GM18505 (cell line): ENCODE results near the gene CREG1.

Experiments
- ATAC-seq: cut with Tn5 transposase; IDR thresholded peaks from one replicate; pipeline ENCODE4 v1.9.1; 2021; ENCODE audit not compliant: unreplicated experiment
- POLR2A ChIP-seq: IDR thresholded peaks from 4 replicates; pipeline ENCODE4 v1.6.1; 2011; ENCODE audit warnings: borderline replicate concordance; ENCODE audit not compliant: insufficient read depth, insufficient read length; ENCODE audit errors: extremely low read depth

CREG1 gene

DNA sequence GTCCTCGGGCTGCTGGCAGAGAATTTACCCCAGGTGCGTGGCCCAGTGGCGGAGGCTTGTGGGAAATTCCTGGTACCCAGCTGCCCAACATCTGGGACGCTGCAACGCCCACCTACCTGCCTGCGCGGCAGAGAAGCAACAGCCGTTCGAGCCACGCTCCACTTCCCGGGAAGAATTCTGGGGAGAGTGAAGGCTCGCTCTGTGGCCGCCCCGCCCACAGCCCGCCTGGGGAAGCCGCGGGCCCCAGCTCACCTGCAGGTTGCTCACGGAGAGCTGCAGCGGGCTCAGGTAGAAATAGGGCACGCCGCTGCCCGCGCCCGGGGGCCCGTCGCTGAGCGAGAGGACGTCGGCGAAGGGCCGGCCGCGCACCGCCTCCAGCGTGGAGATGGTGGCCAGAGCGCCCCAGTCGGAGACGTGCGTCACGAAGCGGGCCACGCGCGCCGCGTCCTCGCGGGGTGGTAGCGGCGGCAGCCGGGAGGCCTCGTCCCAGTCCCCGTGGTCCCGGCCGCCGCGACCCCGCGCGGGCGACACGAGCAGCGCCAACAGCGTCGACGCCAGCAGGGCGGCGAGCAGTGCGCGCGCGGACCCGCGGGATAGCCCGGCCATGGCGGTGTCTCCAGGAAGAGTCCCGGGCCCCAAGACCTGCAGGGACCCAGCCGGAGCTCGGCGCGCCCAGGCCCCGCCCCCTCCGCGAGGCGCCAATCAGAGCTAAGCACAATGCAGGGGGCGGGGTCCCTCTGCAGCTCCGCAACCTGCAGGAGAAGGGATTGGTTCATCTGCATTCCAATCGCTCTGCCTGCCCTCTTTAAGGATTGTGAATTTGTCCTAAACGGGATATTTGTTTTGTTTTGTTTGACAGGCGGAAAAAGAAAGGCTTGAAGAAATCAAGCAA is at the start of gene CREG1:
Gene CREG1, minus strand, starts transcription at position 627 of the 892 bp plus-strand sequence.
- TF ChIP-seq POLR2A, result peak; percentile 86
- ATAC-seq, result peak; percentile 96

DNA sequence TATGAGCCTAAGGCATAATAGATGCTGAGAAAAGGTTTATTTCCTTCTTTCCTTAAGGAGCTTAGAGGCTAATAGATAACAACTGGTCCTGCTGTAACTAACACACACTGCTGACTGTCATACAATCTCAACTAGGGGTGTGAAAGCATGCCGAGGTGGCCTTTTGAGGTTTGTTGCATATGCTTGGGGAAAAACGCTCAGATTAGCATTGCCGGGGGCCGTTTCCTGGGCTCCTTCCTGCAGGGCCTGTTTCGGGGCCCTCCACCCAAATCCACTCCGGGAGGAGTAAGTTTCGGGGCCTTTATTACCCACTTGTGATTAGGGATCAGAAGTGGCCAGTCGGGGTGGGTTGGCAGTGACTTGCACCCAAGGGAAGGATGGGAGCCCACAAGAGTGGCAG is 49.3 kb upstream of the CREG1 start:
- no peak for TF ChIP-seq POLR2A
- ATAC-seq, result no peak

DNA sequence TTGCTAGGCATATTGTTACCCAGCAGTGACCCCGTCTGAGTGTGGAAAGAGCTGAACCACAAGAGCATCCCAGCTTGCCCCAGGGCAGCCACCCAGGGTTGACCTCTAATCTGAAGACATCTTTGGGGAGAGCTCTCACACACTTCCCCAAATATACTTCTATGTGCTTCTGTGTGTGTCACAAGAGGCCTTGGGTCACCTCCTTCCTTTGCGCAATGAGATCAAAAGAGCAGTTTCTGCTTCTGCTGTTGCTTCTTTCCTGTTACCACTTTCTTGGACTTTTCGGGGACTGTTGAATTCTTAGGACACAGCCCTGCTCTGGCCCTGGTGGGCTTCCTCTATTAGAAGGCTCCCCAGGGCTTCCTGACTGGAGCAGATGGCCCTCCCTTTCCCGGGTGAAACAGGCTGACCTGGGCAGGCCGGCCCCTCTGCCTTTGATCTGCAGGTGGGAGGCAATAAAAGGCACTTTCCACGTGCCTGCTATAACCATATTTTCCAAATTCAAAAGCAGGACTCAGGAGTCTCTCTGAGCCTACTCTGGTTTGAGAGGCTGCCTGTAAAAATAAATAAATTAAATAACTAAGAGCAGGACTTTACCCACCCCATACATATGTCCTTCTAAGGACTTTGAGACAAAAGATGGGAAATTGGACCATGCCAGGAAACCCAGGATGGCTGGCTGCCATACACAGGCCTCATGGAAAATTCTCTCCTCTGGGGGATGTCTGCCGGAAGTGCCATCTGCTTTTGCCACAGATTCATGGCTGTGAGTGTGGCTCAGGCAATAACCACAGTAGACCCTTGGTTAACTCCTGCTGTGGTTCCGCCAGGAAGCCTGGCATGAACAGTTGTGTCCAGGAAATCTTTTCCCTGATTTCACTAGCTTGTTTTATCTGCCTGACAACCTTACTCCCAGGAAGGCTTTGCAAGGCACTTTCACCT is 48.2 kb upstream of the CREG1 start:
- no peak for ATAC-seq
- TF ChIP-seq POLR2A, result no peak

DNA sequence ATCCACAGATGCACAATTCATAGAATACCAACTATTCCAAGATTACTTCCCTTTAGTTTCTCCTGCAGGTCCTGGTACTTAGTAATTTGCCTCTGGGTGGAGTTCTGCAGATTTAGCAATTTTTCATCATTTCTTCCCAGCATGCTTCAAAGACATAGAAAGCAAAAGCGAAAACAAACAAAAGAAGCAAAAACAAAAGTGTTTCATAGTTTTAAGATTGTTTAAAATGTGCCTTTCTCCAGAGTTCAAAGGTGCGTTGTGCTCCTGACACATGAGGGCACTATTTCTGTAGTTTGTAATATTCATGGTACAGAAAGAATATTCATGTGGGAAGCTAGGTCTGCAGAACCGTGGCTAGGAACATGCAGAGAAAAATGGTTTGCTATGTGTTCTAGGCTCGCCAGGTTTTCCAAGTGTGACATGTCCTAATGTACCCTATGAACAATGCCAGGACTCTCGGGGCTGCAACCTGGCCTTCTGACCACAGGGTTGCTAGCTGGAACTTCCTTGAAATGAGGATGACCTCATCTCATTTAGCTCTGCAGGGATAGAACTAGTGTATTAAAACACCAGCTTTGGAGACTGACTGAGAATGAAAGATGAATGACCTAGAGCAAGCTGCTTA is 46.5 kb upstream of the CREG1 start:
- peak; percentile 54 for ATAC-seq
- no peak for TF ChIP-seq POLR2A

DNA sequence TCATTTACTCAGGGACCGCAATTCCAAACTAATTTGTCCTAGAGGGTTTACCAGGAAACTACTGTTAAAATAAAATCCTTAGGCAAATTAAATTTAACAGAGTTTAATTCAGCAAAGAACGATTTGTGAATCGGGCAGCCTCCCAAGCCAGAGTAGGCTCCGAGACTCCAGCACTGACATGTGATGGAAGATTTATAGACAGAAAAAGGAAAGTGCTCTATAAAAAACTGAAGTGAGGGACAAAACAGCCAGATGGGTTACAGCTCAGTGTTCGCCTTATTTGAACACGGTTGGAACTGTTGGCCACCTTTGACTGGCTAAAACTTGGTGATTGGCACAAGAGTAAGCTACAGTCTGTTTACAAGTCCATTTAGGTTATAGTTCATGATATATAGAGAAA is 41.3 kb upstream of the CREG1 start:
- ATAC-seq, result no peak
- TF ChIP-seq POLR2A, result no peak

DNA sequence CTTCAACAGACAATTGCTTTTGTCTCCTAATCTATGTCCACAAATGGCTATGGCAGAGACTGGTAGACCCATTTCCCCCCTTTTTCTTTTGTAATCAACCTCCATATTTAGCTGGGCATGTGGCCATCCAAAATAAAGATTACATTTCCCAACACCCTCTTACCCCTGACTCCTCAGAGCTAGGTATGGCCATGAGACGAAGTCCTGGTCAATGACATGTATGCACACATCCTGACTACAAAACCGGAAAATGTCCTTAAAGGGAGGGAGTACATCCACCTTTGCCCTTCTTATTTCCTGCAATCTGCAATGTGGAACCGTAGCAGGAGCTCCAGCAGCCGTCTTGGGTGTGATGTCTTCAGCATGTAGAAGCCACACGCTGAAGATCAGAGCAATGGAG is 40.3 kb upstream of the CREG1 start:
- TF ChIP-seq POLR2A, result no peak
- ATAC-seq, result no peak

DNA sequence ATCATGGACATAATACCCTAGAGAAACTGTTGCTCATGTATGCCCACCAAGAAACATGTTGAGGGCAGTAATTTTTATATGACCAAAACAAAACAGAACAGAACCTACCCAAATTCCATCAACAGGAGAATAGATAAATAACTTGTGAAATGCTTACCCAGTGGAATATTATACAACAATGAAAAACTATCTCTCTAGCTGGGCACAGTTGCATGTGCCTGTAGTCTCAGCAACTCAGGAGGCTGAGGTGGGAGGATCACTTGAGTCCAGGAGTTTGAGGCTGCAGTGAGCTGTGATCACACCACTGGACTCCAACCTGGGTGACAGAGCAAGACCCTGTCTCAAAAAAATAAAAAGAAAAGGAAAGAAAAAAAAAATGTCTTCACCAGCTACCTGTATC is 38.9 kb upstream of the CREG1 start:
- no peak for TF ChIP-seq POLR2A
- no peak for ATAC-seq

DNA sequence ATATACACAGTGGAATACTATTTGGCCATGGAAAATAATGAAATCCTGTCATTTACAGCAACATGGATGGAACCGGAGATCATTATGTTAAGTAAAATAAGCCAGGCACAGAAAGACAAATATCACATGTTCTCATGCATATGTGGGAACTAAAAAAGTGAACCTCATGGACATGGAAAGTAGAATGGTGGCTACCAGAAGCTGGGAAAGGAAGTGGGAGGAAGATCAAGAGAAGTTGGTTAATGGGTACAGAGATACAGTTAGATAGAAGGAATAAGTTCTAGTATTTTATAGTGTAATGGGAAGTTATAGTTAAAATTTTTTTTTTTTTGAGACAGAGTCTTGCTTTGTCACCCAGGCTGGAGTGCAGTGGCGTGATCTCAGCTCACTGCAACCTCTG is 34.8 kb upstream of the CREG1 start:
- TF ChIP-seq POLR2A, result no peak
- no peak for ATAC-seq

DNA sequence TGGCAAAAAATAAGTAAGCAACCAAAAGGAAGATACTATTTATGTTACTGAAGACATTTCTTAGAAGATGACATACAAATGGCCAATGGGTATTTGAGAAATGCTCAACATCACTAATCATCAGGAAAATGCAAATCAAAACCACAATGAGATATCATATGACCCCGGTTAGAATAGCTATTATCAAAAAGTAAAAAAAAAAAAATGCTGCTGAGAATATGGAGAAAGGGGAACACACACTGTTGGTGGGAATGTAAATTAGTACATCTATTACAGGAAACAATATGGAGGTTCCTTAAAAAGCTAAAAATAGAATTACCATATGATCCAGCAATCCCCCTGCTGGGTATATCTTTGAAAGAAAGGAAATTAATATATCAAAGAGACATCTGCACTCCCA is 34.3 kb upstream of the CREG1 start:
- no peak for ATAC-seq
- no peak for TF ChIP-seq POLR2A

DNA sequence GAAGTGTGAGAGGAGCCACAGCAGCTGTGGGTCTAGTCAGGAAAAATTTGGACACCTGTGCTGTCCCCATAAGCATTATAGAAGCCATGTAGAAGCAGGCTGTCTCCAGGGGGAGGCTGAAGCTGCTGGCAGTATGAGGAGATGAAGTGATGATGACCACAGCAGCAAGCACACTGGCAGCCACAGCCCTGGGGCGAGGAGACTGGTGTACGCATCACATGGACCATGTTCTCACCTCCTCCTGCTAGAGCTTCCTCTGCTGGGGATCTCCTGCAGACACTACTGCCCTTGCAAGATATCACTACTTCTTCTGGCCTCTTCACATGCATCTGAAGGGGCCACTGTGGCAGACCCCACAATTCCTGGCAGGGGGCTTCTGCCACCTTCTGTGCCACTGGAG is 33.8 kb upstream of the CREG1 start:
- ATAC-seq, result no peak
- no peak for TF ChIP-seq POLR2A

DNA sequence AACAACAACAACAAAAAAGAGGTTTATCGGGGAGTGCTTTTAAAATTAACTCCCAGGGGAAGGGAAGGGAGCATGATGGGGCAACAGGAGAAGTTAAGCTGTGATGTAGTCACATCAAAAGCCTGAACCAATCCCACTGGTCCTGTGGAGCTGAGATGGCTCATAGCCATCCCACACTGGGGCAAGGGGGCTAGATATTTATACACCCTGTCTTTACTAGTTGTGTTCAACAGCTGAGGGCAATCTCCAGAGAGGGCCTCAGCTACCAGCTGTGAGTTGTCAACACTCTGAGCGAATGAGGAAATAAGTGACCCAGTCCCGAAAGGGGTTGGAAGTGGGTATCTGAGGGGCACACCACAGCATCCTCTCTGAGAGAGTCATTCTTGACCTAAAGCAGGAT is 31.0 kb upstream of the CREG1 start:
- ATAC-seq, result no peak

DNA sequence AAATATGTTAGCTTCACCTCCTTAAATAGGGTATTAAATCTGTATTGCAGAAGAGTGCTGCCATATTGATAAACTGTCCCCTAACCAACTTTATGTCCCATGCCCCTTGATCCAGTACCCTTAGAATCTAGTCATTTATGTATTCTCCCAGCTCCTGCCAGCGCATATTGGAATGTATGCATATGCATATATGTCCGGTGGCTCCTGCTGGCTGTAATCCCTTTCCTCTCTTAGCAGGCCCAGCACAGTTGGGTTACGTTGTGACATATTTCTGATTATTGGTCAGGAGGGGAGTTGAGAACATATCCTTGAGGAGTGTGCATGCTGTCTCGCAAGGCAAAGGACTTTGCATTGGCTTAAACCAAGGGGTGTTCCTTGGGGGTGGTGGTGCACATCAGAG is 29.2 kb upstream of the CREG1 start:
- TF ChIP-seq POLR2A, result no peak

More for the DNA sequence above, 31.0 kb upstream of the CREG1 start:
- TF ChIP-seq POLR2A, result no peak

DNA sequence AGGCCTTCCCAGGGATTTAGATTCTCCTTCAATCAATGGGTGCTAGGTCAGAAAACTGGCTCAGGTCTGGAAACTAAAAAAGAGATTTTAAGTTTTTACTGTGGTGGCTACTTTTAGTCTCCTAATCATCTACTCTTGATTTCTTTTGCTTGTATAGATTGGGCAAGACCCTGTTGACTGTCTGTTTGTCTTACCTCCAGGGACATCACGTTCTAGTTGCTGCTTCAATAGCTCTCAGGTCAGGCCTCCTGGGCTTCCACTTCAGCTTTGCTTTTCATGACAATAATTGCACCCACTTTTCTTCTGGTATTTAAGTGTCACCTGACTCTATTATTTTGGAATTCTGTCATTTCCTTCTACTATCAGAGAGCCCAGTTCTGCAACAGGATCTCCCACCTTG is 28.5 kb upstream of the CREG1 start:
- ATAC-seq, result no peak
- TF ChIP-seq POLR2A, result no peak

More for the DNA sequence above, 29.2 kb upstream of the CREG1 start:
- ATAC-seq, result no peak
